Measurements from ENCODE around the gene ERMARD. TPM values are rescaled to one million over a fixed set of nuclear protein-coding genes. Genes with fewer than 3 reads are reported as not detected.
A peak's percentile ranks its signal among the peaks of the same experiment; 100 is the strongest.

Gene ERMARD
- total RNA-seq (2022) (16.2 and 22.0 TPM in 2 replicates), Bru-seq, nascent RNA (percentile 65 among the genes with signal in this experiment), BruChase-seq, experiment 1, labeled RNA remaining after a 6-hour chase (percentile 64 among the genes with signal in this experiment), BruChase-seq, experiment 2, labeled RNA remaining after a 2-hour chase (percentile 78 among the genes with signal in this experiment)
- long read RNA-seq, transcript ERMARD-203 (18 exons, 2,141 nt): major isoform, 9 of 26 reads
- long read RNA-seq, partial matches to known transcripts: 8 of 26 reads
- long read RNA-seq, other reads (novel, unspliced or antisense): 6 of 26 reads

- H3K27me3 Mint-ChIP-seq (ENCODE audit: unreplicated experiment): no peaks in the 10 kb centered on the region
- peak within 1 kb of the TSS; percentile 99 for H3K27ac Mint-ChIP-seq (ENCODE audit: unreplicated experiment)
- H3K4me1 Mint-ChIP-seq (ENCODE audit: low read depth, unreplicated experiment): peaks cover 43% of the 10 kb centered on the region
- CTCF ChIA-PET: interaction anchor here (1.4 kb wide), 1 partner anchor 26 kb away, joined by 4 read pairs; no protein-coding TSS in a partner anchor
- H3K4me3 Mint-ChIP-seq (ENCODE audit: low read depth, unreplicated experiment): peak within 1 kb of the TSS; percentile 98
- intact Hi-C loops (cut with micrococcal nuclease; ENCODE audit: unreplicated experiment): no loop called here
- TF ChIP-seq CTCF (IDR thresholded peaks at IDR 0.05; ENCODE audit: unreplicated experiment): no peak
- DNase-seq: peak; percentile 96
- H3K9me3 Mint-ChIP-seq (ENCODE audit: low read depth, unreplicated experiment): peaks cover under 1% of the 10 kb centered on the region
- BruUV-seq (replicated peaks): TSS peak; percentile 85
- peaks cover 20% of the 10 kb centered on the region for H3K36me3 Mint-ChIP-seq (ENCODE audit: insufficient read depth, unreplicated experiment)
Observed at GRCh38 chr6:169751242-169752073, at the start of gene ERMARD, which contains the start of gene DYNLT2. TSS of gene ERMARD (plus strand) at chr6:169751622. CDS start at chr6:169751658, 36 bp downstream. TSS of gene DYNLT2 (minus strand) at chr6:169751572. CDS start at chr6:169751458, 114 bp downstream.

- no peaks in the 10 kb centered on the region for H3K27me3 Mint-ChIP-seq (ENCODE audit: unreplicated experiment)
- H3K4me3 Mint-ChIP-seq (ENCODE audit: low read depth, unreplicated experiment): peak within 1 kb of the TSS; percentile 94
- no peak for TF ChIP-seq CTCF (IDR thresholded peaks at IDR 0.05; ENCODE audit: unreplicated experiment)
- peaks cover 14% of the 10 kb centered on the region for H3K4me1 Mint-ChIP-seq (ENCODE audit: low read depth, unreplicated experiment)
- no TSS peak for BruUV-seq (replicated peaks)
- H3K27ac Mint-ChIP-seq (ENCODE audit: unreplicated experiment): peak within 1 kb of the TSS; percentile 67
- intact Hi-C loops (cut with micrococcal nuclease; ENCODE audit: unreplicated experiment): loop anchor here (5.0 kb wide), 2 partner anchors 745 to 805 kb away; no protein-coding TSS in a partner anchor
- H3K9me3 Mint-ChIP-seq (ENCODE audit: low read depth, unreplicated experiment): no peaks in the 10 kb centered on the region
- DNase-seq: peak; percentile 96
- CTCF ChIA-PET: interaction anchor here (1.0 to 1.4 kb wide), 2 partner anchors 21 to 736 kb away, joined by 3 read pairs; no protein-coding TSS in a partner anchor
- H3K36me3 Mint-ChIP-seq (ENCODE audit: insufficient read depth, unreplicated experiment): peaks cover 43% of the 10 kb centered on the region
Observed at GRCh38 chr6:169701954-169702839, 49.2 kb upstream of the ERMARD start, which contains the start of the genes C6orf120 and WDR27. TSS of gene C6orf120 (plus strand) at chr6:169702126. CDS start at chr6:169702460, 334 bp downstream. TSS of gene WDR27 (minus strand) at chr6:169702029. CDS start at chr6:169689005, 13,024 bp downstream.

- no peak for DNase-seq
- H3K27ac Mint-ChIP-seq (ENCODE audit: unreplicated experiment): peak overlapping the region; percentile 67
- H3K4me3 Mint-ChIP-seq (ENCODE audit: low read depth, unreplicated experiment): peak overlapping the region; percentile 94
- peaks cover 44% of the 10 kb centered on the region for H3K36me3 Mint-ChIP-seq (ENCODE audit: insufficient read depth, unreplicated experiment)
- no peaks in the 10 kb centered on the region for H3K9me3 Mint-ChIP-seq (ENCODE audit: low read depth, unreplicated experiment)
- CTCF ChIA-PET: no interaction called here
- no TSS peak for BruUV-seq (replicated peaks)
- peaks cover 9% of the 10 kb centered on the region for H3K4me1 Mint-ChIP-seq (ENCODE audit: low read depth, unreplicated experiment)
- no peak for TF ChIP-seq CTCF (IDR thresholded peaks at IDR 0.05; ENCODE audit: unreplicated experiment)
- no peaks in the 10 kb centered on the region for H3K27me3 Mint-ChIP-seq (ENCODE audit: unreplicated experiment)
- intact Hi-C loops (cut with micrococcal nuclease; ENCODE audit: unreplicated experiment): loop anchor here (5.0 kb wide), 2 partner anchors 746 to 806 kb away; no protein-coding TSS in a partner anchor
Observed at GRCh38 chr6:169702840-169703246, 48.6 kb upstream of the ERMARD start.
